ENCODE data around the gene CCR5AS.
"Not testable (repeated sequence)": the region's sequence is repeated elsewhere in the genome, so short reads cannot be mapped to it uniquely, and the experiment has no call there.

Gene CCR5AS

GRCh38 chr3:46408853-46409252, 2.0 kb upstream of the CCR5AS start:
- no peak for DNase-seq
- intact Hi-C loops (cut with DNase I; ENCODE audit: low total_unique reads) = no loop called here
- Histone ChIP-seq H3K27ac (peak overlapping the region in 1 of 2 donors; percentile 72), H3K27me3 (no peaks in the 10 kb centered on the region), H3K36me3 (no peaks in the 10 kb centered on the region), H3K9me3 (no peaks in the 10 kb centered on the region), H3K4me3 (no peak overlapping the region), H3K4me1 (peaks cover 0 to 7% of the 10 kb centered on the region in 2 donors)
- TF ChIP-seq POLR2A (IDR thresholded peaks at IDR 0.05) (no peak), CTCF (IDR thresholded peaks at IDR 0.05) (no peak)

DNA sequence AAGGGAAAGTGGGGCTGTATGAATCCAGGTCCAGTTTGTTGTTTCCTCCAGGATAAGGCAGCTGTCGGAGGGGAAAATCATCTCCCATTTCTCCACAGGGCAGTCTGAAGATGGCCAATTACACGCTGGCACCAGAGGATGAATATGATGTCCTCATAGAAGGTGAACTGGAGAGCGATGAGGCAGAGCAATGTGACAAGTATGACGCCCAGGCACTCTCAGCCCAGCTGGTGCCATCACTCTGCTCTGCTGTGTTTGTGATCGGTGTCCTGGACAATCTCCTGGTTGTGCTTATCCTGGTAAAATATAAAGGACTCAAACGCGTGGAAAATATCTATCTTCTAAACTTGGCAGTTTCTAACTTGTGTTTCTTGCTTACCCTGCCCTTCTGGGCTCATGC, 1.1 kb upstream of the CCR5AS start:
- Histone ChIP-seq H3K27ac (peak overlapping the region; percentile 50 to 72), H3K4me3 (no peak overlapping the region), H3K9me3 (no peaks in the 10 kb centered on the region), H3K4me1 (peaks cover 0 to 7% of the 10 kb centered on the region in 2 donors), H3K27me3 (no peaks in the 10 kb centered on the region), H3K36me3 (no peaks in the 10 kb centered on the region)
- no peak for TF ChIP-seq POLR2A (IDR thresholded peaks at IDR 0.05)
- TF ChIP-seq CTCF (IDR thresholded peaks at IDR 0.05) = no peak
- DNase-seq = no peak
- intact Hi-C loops (cut with DNase I; ENCODE audit: low total_unique reads) = no loop called here

DNA sequence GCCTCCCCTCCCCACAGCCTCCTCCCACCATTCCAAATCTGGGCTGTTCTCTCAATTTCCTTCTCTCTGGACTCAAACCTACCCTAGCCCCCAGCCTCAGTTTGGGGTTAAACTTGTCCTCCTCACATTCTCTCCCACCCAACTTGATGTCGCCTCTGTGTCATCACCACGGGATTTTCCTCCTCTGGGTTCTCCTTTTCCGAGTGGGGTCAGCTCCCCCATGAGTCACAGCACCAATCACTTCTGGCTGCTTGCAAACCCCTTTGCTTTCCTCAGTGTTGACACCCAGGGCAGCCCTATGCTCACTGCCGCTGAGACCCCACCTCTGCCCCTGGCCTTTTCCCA, 451 bp downstream of the CCR5AS start:
- Histone ChIP-seq H3K4me3 (no peak overlapping the region), H3K4me1 (peaks cover 0 to 7% of the 10 kb centered on the region in 2 donors), H3K9me3 (no peaks in the 10 kb centered on the region), H3K36me3 (no peaks in the 10 kb centered on the region), H3K27ac (peak overlapping the region; percentile 50 to 72), H3K27me3 (no peaks in the 10 kb centered on the region)
- intact Hi-C loops (cut with DNase I; ENCODE audit: low total_unique reads) = no loop called here
- no peak for TF ChIP-seq POLR2A (IDR thresholded peaks at IDR 0.05)
- TF ChIP-seq CTCF (IDR thresholded peaks at IDR 0.05) = no peak
- DNase-seq = no peak

DNA sequence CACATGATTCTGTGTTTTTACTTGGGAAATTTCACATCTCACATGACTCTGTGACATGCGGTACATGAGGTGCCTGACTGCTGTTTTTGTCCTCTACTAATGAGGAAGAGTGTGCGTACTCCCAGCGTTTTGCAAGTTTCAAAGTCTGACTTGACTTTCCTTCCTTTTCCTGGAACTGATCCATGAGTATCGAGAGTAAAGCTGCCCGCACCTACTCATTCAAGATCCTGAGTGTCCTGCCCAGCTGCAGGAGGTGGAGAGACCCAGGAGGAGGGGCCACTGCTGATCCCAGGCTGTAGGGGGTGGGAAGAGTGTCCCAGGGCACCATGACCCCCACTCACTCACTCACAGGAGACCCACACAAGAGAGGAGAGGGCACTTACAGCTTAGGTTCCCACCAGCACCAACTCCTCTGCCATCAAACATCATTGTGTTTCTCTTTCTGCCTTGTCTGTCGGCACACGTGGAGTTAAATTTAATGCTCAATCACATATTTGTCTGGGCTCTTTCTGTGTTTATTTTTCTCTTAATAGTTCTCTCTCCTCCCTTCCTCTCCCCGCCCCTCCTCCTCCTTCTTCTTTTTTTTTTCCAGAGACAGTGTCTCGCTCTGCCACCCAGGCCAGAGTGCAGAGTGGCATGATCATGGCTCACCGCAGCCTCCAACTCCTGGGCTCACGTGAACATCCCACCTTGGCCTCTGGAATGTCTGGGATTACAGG, 1.4 kb downstream of the CCR5AS start:
- H3K4me3 ChIP-seq = no peak overlapping the region
- peaks cover 0 to 7% of the 10 kb centered on the region in 2 donors for H3K4me1 ChIP-seq
- intact Hi-C loops (cut with DNase I; ENCODE audit: low total_unique reads) = no loop called here

DNA sequence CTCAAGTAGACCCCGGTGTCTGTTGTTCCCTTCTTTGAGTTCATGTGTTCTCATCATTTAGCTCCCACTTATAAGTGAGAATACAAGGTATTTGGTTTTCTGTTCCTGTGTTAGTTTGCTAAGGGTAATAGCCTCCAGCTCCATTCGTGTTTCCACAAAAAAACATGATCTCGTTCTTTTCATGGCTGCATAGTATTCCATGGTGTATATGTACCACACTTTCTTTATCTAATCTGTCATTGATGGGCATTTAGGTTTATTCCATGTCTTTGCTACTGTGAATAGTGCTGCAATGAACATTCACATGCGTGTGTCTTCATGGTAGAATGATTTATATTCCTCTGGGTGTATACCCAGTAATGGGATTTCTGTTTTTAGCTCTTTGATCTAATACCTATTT, 4.0 kb downstream of the CCR5AS start:
- DNase-seq; H3K27me3 ChIP-seq; H3K9me3 ChIP-seq; H3K36me3 ChIP-seq; H3K27ac ChIP-seq; H3K4me3 ChIP-seq; H3K4me1 ChIP-seq; intact Hi-C loops (cut with DNase I; ENCODE audit: low total_unique reads): not testable (repeated sequence)

More for the DNA sequence above, 1.4 kb downstream of the CCR5AS start:
- peak in 1 of 2 donors; percentile 21 for DNase-seq
- no peaks in the 10 kb centered on the region for H3K36me3 ChIP-seq
- H3K9me3 ChIP-seq = no peaks in the 10 kb centered on the region
- no peak for TF ChIP-seq CTCF (IDR thresholded peaks at IDR 0.05)
- no peak for TF ChIP-seq POLR2A (IDR thresholded peaks at IDR 0.05)
- peak overlapping the region; percentile 50 to 72 for H3K27ac ChIP-seq
- no peaks in the 10 kb centered on the region for H3K27me3 ChIP-seq

DNA sequence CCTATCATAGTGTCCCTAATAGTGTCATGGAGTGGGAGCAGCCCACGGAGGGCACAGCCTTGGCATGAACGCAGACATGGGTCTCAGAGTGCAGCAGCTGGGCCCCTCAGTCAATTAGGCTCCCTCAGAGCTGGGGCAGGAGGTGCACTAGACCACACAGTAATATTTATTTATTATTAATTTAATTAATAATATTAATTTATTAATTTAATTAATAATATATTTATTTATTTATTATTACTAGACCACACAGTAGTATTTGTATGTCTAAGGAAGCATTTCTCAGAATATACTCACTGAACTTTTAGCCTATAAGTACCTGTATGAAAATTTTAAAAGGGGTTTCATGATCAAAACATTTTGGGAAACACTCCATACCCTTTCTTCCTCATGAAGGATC, 5.3 kb downstream of the CCR5AS start:
- H3K27me3 ChIP-seq = no peaks in the 10 kb centered on the region
- intact Hi-C loops (cut with DNase I; ENCODE audit: low total_unique reads) = no loop called here
- H3K36me3 ChIP-seq = no peaks in the 10 kb centered on the region
- DNase-seq = no peak
- H3K4me1 ChIP-seq = no peaks in the 10 kb centered on the region
- TF ChIP-seq CTCF (IDR thresholded peaks at IDR 0.05) (no peak), POLR2A (IDR thresholded peaks at IDR 0.05) (no peak)
- no peaks in the 10 kb centered on the region for H3K9me3 ChIP-seq
- no peak overlapping the region for H3K27ac ChIP-seq
- H3K4me3 ChIP-seq = no peak overlapping the region

Measured in uterus (tissue), 3 donors.